ENCODE data around the gene ADCY6. TPM values are rescaled to one million over a fixed set of nuclear protein-coding genes. Genes with fewer than 3 reads are reported as not detected.
"Not testable (repeated sequence)": the region's sequence is repeated elsewhere in the genome, so short reads cannot be mapped to it uniquely, and the experiment has no call there.

Gene ADCY6
- total RNA-seq, 2 experiments from 2014 or later: not detected

GRCh38 chr12:48736456-48736855 lies 52.4 kb downstream of the ADCY6 start:
- no peak overlapping the region for H3K27ac Mint-ChIP-seq
- no peaks in the 10 kb centered on the region for H3K36me3 Mint-ChIP-seq (ENCODE audit: low read depth)

GRCh38 chr12:48728807-48729206 lies 60.1 kb downstream of the ADCY6 start:
- H3K4me1 Mint-ChIP-seq (ENCODE audit: low read depth): no peaks in the 10 kb centered on the region
- no peak overlapping the region for H3K4me3 ChIP-seq (ENCODE audit: low read length)
- H3K4me1 ChIP-seq (ENCODE audit: insufficient read depth, low read length): no peaks in the 10 kb centered on the region
- H3K27ac ChIP-seq (ENCODE audit: low read depth in 1 of 2, low read length in 2 of 2): no peak overlapping the region
- CTCF ChIA-PET: no interaction called here
- intact Hi-C loops (cut with DNase I, micrococcal nuclease): no loop called here
- H3K27me3 ChIP-seq (ENCODE audit: control insufficient read depth in 1 of 2, insufficient read depth in 2 of 2, low read length in 2 of 2): no peaks in the 10 kb centered on the region
- H3K36me3 Mint-ChIP-seq (ENCODE audit: low read depth): no peaks in the 10 kb centered on the region
- DNase-seq (no peak), ATAC-seq (ENCODE audit: poor library complexity) (no peak)
- no peak for TF ChIP-seq CTCF (IDR thresholded peaks at IDR 0.05)
- peaks cover 5% of the 10 kb centered on the region for H3K27me3 Mint-ChIP-seq
- no peak overlapping the region for H3K4me3 Mint-ChIP-seq
- H3K9me3 ChIP-seq (ENCODE audit: control insufficient read depth in 1 of 2, insufficient read depth in 1 of 2, low read length in 2 of 2): no peaks in the 10 kb centered on the region
- no peak overlapping the region for H3K27ac Mint-ChIP-seq
- H3K9me3 Mint-ChIP-seq: no peaks in the 10 kb centered on the region
- H3K36me3 ChIP-seq (ENCODE audit: insufficient read depth, low read length): no peaks in the 10 kb centered on the region
- POLR2A ChIA-PET: no interaction called here

More at GRCh38 chr12:48736456-48736855, 52.4 kb downstream of the ADCY6 start:
- Histone ChIP-seq H3K4me1 (ENCODE audit: insufficient read depth, low read length) (no peaks in the 10 kb centered on the region), H3K9me3 (ENCODE audit: control insufficient read depth in 1 of 2, insufficient read depth in 1 of 2, low read length in 2 of 2) (no peaks in the 10 kb centered on the region), H3K27me3 (ENCODE audit: control insufficient read depth in 1 of 2, insufficient read depth in 2 of 2, low read length in 2 of 2) (peaks cover 3 to 14% of the 10 kb centered on the region in 2 experiments), H3K36me3 (ENCODE audit: insufficient read depth, low read length) (no peaks in the 10 kb centered on the region), H3K27ac (ENCODE audit: low read depth in 1 of 2, low read length in 2 of 2) (no peak overlapping the region), H3K4me3 (ENCODE audit: low read length) (no peak overlapping the region)
- intact Hi-C loops (cut with DNase I, micrococcal nuclease): no loop called here
- H3K4me3 Mint-ChIP-seq: no peak overlapping the region
- no peaks in the 10 kb centered on the region for H3K4me1 Mint-ChIP-seq (ENCODE audit: low read depth)
- H3K9me3 Mint-ChIP-seq: no peaks in the 10 kb centered on the region
- ChIA-PET POLR2A (no interaction called here), CTCF (no interaction called here)
- no peak for TF ChIP-seq CTCF (IDR thresholded peaks at IDR 0.05)
- DNase-seq (no peak), ATAC-seq (ENCODE audit: poor library complexity) (no peak)
- H3K27me3 Mint-ChIP-seq: peaks cover 28% of the 10 kb centered on the region

GRCh38 chr12:48720737-48721136 lies 68.2 kb downstream of the ADCY6 start:
- H3K27me3 ChIP-seq (ENCODE audit: control insufficient read depth in 1 of 2, insufficient read depth in 2 of 2, low read length in 2 of 2); H3K9me3 Mint-ChIP-seq; H3K27ac ChIP-seq (ENCODE audit: low read depth in 1 of 2, low read length in 2 of 2); intact Hi-C loops (cut with DNase I, micrococcal nuclease); H3K27ac Mint-ChIP-seq; CTCF ChIA-PET; DNase-seq; H3K9me3 ChIP-seq (ENCODE audit: control insufficient read depth in 1 of 2, insufficient read depth in 1 of 2, low read length in 2 of 2); H3K4me3 ChIP-seq (ENCODE audit: low read length); H3K36me3 ChIP-seq (ENCODE audit: insufficient read depth, low read length); ATAC-seq (ENCODE audit: poor library complexity); H3K27me3 Mint-ChIP-seq; POLR2A ChIA-PET: not testable (repeated sequence)
- peaks cover 11% of the 10 kb centered on the region for H3K4me1 Mint-ChIP-seq (ENCODE audit: low read depth)
- peaks cover 13% of the 10 kb centered on the region for H3K4me1 ChIP-seq (ENCODE audit: insufficient read depth, low read length)
- H3K4me3 Mint-ChIP-seq: peak overlapping the region; percentile 35
- peaks cover 13% of the 10 kb centered on the region for H3K36me3 Mint-ChIP-seq (ENCODE audit: low read depth)

GRCh38 chr12:48720171-48720570 lies 68.7 kb downstream of the ADCY6 start:
- H3K27me3 Mint-ChIP-seq; CTCF ChIA-PET; H3K9me3 Mint-ChIP-seq; H3K9me3 ChIP-seq (ENCODE audit: control insufficient read depth in 1 of 2, insufficient read depth in 1 of 2, low read length in 2 of 2); H3K27ac ChIP-seq (ENCODE audit: low read depth in 1 of 2, low read length in 2 of 2); H3K4me3 Mint-ChIP-seq; H3K4me3 ChIP-seq (ENCODE audit: low read length); ATAC-seq (ENCODE audit: poor library complexity); intact Hi-C loops (cut with DNase I, micrococcal nuclease); H3K36me3 ChIP-seq (ENCODE audit: insufficient read depth, low read length); H3K27me3 ChIP-seq (ENCODE audit: control insufficient read depth in 1 of 2, insufficient read depth in 2 of 2, low read length in 2 of 2); H3K27ac Mint-ChIP-seq; DNase-seq; POLR2A ChIA-PET: not testable (repeated sequence)
- peaks cover 16% of the 10 kb centered on the region for H3K4me1 Mint-ChIP-seq (ENCODE audit: low read depth)
- H3K4me1 ChIP-seq (ENCODE audit: insufficient read depth, low read length): peaks cover 19% of the 10 kb centered on the region
- H3K36me3 Mint-ChIP-seq (ENCODE audit: low read depth): peaks cover 19% of the 10 kb centered on the region

GRCh38 chr12:48719002-48719401 lies 69.9 kb downstream of the ADCY6 start:
- H3K36me3 ChIP-seq (ENCODE audit: insufficient read depth, low read length); H3K9me3 ChIP-seq (ENCODE audit: control insufficient read depth in 1 of 2, insufficient read depth in 1 of 2, low read length in 2 of 2); CTCF ChIA-PET; H3K9me3 Mint-ChIP-seq; H3K4me3 Mint-ChIP-seq; POLR2A ChIA-PET; DNase-seq; H3K4me3 ChIP-seq (ENCODE audit: low read length); H3K27ac ChIP-seq (ENCODE audit: low read depth in 1 of 2, low read length in 2 of 2); ATAC-seq (ENCODE audit: poor library complexity); H3K27me3 Mint-ChIP-seq; H3K27me3 ChIP-seq (ENCODE audit: control insufficient read depth in 1 of 2, insufficient read depth in 2 of 2, low read length in 2 of 2): not testable (repeated sequence)
- peaks cover 30% of the 10 kb centered on the region for H3K36me3 Mint-ChIP-seq (ENCODE audit: low read depth)
- intact Hi-C loops (cut with DNase I, micrococcal nuclease): loop anchor here in 1 of 2 experiments (5.0 kb wide), 1 partner anchor 1308 kb away; the partner anchor contains the start of gene RACGAP1
- H3K4me1 ChIP-seq (ENCODE audit: insufficient read depth, low read length): peaks cover 27% of the 10 kb centered on the region
- H3K27ac Mint-ChIP-seq: peak overlapping the region; percentile 91
- H3K4me1 Mint-ChIP-seq (ENCODE audit: low read depth): peaks cover 28% of the 10 kb centered on the region

Data from CD4-positive, alpha-beta T cell (primary cell).